Cardiac muscle cell (in vitro differentiated cells and primary cell): ENCODE data around the gene RLN3. TPM values are rescaled to one million over a fixed set of nuclear protein-coding genes. Genes with fewer than 3 reads are reported as not detected.

Source experiments
- DNase-seq, 2 donors: peaks; one replicate each; pipeline versions ENCODE4 v3.0.0 to v3.0.0-alpha.2; 2010 to 2017; ENCODE audit warnings: low read depth in 1 of 2, low spot score in 1 of 2
- H3K27ac ChIP-seq: fragments of 200-600 bp; sonication (generic); 2 replicates; pipeline ENCODE4 v1.5.1; 2016
- H3K27me3 ChIP-seq: fragments of 200-600 bp; sonication (generic); 2 replicates; pipeline ENCODE4 v1.6.0; 2016; ENCODE audit warnings: control low read depth
- H3K36me3 ChIP-seq: fragments of 200-600 bp; sonication (generic); 2 replicates; pipeline ENCODE4 v1.5.1; 2016; ENCODE audit warnings: control low read depth
- H3K4me1 ChIP-seq: fragments of 200-600 bp; sonication (generic); 2 replicates; pipeline ENCODE4 v1.8.1; 2017; ENCODE audit warnings: low read depth, mild to moderate bottlenecking, mixed run types
- H3K4me3 ChIP-seq: fragments of 200-600 bp; sonication (generic); 2 replicates; pipeline ENCODE4 v1.5.1; 2016; ENCODE audit warnings: mild to moderate bottlenecking
- H3K9me3 ChIP-seq: fragments of 200-600 bp; sonication (generic); 2 replicates; pipeline ENCODE4 v1.5.1; 2017; ENCODE audit warnings: low read depth, mild to moderate bottlenecking, control low read depth
- polyA plus RNA-seq: library from polyadenylated mRNA; unstranded; fragments of >200 nt; fragmentation: Nextera tagmentation; extraction: Ambion mirVana; gene quantifications from 2 replicates; pipeline ENCODE4 v1.2.1, GENCODE V29; 2016
- total RNA-seq: library from RNA; depleted of rRNA; stranded (reverse); fragments of >200 nt; gene quantifications from 2 replicates; pipeline ENCODE4 v1.2.3, GENCODE V29; 2016
- TF ChIP-seq, protein P1 (sequence below): IDR thresholded peaks from 2 replicates; pipeline ENCODE4 v1.5.1; 2012; ENCODE audit warnings: low read depth, mild to moderate bottlenecking, low read length

RLN3 gene
- total and polyA plus RNA-seq, 2 experiments from 2014 or later, result not detected

- TF ChIP-seq, protein P1, sequence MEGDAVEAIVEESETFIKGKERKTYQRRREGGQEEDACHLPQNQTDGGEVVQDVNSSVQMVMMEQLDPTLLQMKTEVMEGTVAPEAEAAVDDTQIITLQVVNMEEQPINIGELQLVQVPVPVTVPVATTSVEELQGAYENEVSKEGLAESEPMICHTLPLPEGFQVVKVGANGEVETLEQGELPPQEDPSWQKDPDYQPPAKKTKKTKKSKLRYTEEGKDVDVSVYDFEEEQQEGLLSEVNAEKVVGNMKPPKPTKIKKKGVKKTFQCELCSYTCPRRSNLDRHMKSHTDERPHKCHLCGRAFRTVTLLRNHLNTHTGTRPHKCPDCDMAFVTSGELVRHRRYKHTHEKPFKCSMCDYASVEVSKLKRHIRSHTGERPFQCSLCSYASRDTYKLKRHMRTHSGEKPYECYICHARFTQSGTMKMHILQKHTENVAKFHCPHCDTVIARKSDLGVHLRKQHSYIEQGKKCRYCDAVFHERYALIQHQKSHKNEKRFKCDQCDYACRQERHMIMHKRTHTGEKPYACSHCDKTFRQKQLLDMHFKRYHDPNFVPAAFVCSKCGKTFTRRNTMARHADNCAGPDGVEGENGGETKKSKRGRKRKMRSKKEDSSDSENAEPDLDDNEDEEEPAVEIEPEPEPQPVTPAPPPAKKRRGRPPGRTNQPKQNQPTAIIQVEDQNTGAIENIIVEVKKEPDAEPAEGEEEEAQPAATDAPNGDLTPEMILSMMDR, result no peak
- H3K4me3 ChIP-seq, result no peak overlapping the region
These were observed 31.8 kb upstream of the RLN3 start for GRCh38 chr19:13995878-13996765.

DNA sequence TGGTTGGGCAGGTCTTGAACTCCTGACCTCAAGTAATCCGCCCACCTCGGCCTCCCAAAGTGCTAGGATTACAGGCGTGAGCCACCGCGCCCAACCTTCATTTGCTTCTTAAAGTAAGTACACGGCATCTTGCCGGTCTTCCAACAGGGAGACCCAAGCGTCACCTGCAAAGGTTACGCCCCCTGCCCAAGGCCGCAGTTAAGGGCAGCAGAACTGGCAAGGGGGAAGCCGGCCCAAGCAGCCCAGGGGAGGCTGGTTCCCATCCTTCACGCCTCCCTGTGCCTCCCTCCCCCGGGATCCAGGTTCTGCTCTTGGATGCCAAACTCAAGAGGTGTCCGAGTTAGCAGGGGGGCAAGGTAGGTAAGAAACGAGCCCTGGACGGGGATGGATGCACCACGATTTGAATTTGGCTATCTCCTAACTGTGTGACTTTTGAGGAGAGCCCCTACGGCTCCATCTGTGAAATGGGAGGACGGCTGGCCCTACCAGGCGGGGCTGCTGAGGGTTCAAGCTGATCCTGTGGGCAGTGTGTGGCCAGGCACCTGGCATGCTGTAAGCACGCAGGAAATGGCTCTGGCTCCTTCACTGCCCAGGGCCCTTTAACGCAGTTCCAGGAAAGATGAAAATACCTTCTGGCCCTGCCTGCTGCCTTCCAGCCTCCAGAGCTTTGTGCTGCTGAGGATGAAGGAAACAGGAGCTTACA is 30.9 kb upstream of the RLN3 start:
- DNase-seq, result no peak
- Histone ChIP-seq H3K4me1 (no peaks in the 10 kb centered on the region), H3K4me3 (no peak overlapping the region), H3K27me3 (no peaks in the 10 kb centered on the region), H3K9me3 (no peaks in the 10 kb centered on the region), H3K36me3 (no peaks in the 10 kb centered on the region), H3K27ac (no peak overlapping the region)
- TF ChIP-seq, protein P1, result no peak

More at GRCh38 chr19:13995878-13996765, 31.8 kb upstream of the RLN3 start:
- Histone ChIP-seq H3K27ac (no peak overlapping the region), H3K9me3 (no peaks in the 10 kb centered on the region), H3K27me3 (no peaks in the 10 kb centered on the region), H3K36me3 (no peaks in the 10 kb centered on the region), H3K4me1 (no peaks in the 10 kb centered on the region)
- DNase-seq, result no peak

GRCh38 chr19:13997631-13997962 is 30.4 kb upstream of the RLN3 start:
- Histone ChIP-seq H3K4me3 (no peak overlapping the region), H3K27ac (no peak overlapping the region)
- no peak for DNase-seq

GRCh38 chr19:13998426-13998825 is 29.5 kb upstream of the RLN3 start:
- no peaks in the 10 kb centered on the region for H3K9me3 ChIP-seq
- H3K4me3 ChIP-seq, result no peak overlapping the region
- TF ChIP-seq, protein P1, result no peak
- no peak overlapping the region for H3K27ac ChIP-seq
- H3K4me1 ChIP-seq, result no peaks in the 10 kb centered on the region
- H3K36me3 ChIP-seq, result no peaks in the 10 kb centered on the region
- no peaks in the 10 kb centered on the region for H3K27me3 ChIP-seq
- no peak for DNase-seq

More at GRCh38 chr19:13997631-13997962, 30.4 kb upstream of the RLN3 start:
- H3K36me3 ChIP-seq, result no peaks in the 10 kb centered on the region
- H3K27me3 ChIP-seq, result no peaks in the 10 kb centered on the region
- no peaks in the 10 kb centered on the region for H3K4me1 ChIP-seq
- no peaks in the 10 kb centered on the region for H3K9me3 ChIP-seq
- TF ChIP-seq, protein P1, result no peak

DNA sequence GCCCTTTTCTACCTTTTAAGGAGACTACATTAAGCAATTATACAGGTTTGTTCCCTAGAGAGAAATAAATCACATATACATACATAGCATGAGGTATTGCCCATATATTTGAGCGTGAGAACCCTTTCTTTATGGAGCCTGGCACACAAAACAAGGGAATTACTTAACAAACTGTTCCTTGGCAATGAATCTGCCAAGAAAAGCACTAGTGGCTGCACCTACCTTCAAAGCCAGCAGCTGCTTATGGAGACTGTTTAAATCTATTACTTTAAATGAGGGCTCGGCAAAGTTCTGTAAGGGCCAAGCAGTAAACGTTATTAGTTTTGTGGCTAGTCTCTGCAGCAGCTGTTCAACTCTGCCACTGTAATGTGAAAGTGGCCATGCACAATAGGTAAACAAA is 28.9 kb upstream of the RLN3 start:
- no peaks in the 10 kb centered on the region for H3K9me3 ChIP-seq
- no peak overlapping the region for H3K4me3 ChIP-seq
- H3K36me3 ChIP-seq, result no peaks in the 10 kb centered on the region
- H3K27ac ChIP-seq, result no peak overlapping the region
- no peak for DNase-seq
- TF ChIP-seq, protein P1, result no peak
- H3K4me1 ChIP-seq, result no peaks in the 10 kb centered on the region
- no peaks in the 10 kb centered on the region for H3K27me3 ChIP-seq
